SKM-1 treated with dmso at 0.1 percent for 144 hours (cell line): ENCODE results near the gene PAQR8.

Experiments used
- DNase-seq: peaks from one replicate; lab custom pipeline; 2025; ENCODE audit not compliant: unreplicated experiment; lab: John Stamatoyannopoulos, UW

Gene PAQR8

DNA sequence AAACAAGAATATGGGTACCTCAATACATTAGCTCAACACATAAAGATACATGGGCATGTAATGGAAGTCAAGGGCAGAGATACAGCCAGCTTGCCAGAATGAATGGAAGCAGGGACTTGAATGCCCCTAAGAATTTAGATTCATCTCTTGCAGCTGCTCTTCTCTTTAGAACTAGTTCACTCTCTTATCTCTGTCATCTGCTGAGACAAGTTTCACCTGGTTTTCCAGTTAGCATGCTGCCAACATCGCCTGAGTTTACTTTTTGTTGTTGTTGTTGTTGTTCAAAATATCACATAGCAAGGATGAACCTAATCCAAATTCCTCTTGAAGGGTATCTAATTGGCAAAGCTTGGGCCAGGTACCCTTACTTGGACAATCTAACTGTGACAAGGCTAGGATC lies 14.1 kb upstream of the PAQR8 start:
- DNase-seq = no peak

DNA sequence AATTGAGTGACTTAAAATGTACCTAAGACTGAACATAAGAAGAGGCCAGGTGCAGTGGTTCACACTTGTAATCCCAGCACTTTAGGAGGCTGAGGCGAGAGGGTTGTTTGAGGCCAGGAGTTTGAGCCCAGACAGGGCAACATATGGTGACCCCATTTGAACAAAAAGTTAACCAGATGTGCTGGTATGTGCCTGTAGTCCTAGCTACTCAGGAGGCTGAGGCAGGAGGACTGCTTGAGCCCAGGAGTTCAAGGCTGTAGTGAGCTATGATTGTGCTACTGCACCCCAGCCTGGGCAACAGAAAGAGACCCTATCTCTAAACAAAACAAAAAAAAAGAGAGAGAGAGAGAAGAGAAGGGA lies 10.1 kb upstream of the PAQR8 start:
- no peak for DNase-seq

DNA sequence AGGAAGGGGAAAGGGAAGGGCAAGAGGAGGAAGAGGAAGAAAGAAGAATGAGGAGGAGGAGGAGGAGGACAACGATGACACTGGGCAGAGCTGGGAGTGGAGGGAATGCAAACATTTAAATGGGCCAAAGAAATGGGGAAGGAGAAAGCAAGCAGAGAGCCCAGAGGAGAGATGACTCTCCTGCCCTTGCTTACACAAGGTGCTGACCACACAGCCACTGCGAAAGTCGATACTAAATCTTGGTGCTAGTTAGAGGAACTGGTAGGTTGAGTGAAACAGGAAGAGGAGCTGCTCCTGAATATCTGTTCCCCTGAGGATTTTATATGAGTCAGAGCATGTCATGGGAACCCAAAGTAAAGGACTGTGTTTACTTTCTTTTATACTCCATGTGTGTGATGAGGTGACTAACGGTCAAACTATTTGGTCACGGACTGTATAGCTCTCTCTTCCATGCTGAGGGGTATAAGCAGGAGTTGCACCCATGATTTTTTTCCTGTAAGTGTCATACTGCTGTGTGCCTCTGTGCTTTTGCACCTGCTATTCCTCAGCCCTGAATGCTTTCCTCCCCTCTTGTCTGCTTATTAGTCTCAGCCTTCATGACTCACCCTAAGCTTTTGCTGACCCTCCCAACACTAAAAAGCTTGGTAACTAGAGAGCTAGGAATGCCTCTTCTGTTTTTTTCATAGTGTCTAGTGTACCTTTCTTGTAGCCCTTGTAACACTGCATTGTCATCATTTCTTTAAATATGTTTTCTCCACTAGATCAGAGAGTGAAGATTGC lies 9.5 kb upstream of the PAQR8 start:
- peak; percentile 98 for DNase-seq

DNA sequence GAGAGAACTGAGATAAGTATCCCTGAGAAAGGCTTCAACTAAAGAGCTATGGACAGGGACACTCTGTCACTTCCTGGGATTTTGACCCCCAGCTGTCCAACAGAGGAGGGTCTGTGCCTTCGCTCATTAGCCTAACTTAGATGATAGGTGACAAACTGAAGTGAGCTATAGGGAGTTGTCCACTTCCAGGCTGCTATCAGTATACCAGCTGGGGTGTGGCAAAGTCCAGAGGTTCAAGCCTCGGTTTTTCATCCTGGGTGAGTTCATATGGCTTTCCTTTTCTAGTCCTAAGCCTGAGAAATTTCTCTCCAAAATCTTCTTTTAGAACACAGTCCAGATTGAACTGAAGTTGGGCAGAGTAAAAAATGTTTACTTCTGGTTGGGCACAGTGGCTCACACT lies 5.9 kb upstream of the PAQR8 start:
- no peak for DNase-seq

DNA sequence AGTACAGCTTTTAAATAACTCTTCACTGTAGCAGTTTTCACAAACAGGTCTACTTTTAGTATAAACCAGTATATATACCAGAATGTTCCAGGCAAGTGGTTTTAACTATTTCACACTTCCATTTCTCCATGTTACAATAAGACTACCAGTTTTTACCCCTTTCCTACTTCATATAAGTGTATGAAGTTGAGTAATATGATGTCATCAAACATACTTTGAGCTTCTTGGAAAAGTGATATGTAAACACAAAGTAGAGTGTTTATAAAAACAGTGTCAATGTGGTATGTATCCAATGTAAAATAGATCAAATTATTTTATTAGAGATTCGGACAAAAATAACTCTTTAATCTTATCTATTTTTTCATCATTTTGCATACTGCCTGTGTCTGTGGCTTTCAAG lies 2.5 kb upstream of the PAQR8 start:
- DNase-seq = no peak

DNA sequence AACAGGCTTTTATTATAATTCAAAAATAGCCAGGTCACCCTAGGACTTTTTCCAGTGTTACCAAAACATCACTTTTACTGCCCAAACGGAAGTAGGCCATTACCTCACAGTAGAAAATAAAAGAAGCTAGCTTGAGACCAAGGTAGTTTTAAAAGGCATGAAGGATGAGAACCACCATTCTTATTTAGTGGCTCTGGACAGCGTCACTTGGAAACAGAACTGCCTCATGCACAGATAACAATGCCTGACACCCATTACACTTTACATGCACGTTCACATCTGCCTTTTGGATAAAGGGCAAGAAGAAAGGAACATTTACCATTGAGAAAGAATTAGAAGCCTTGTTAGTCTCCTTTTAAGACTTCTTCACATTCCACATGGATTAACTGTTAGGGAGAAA lies 1.9 kb upstream of the PAQR8 start:
- no peak for DNase-seq

DNA sequence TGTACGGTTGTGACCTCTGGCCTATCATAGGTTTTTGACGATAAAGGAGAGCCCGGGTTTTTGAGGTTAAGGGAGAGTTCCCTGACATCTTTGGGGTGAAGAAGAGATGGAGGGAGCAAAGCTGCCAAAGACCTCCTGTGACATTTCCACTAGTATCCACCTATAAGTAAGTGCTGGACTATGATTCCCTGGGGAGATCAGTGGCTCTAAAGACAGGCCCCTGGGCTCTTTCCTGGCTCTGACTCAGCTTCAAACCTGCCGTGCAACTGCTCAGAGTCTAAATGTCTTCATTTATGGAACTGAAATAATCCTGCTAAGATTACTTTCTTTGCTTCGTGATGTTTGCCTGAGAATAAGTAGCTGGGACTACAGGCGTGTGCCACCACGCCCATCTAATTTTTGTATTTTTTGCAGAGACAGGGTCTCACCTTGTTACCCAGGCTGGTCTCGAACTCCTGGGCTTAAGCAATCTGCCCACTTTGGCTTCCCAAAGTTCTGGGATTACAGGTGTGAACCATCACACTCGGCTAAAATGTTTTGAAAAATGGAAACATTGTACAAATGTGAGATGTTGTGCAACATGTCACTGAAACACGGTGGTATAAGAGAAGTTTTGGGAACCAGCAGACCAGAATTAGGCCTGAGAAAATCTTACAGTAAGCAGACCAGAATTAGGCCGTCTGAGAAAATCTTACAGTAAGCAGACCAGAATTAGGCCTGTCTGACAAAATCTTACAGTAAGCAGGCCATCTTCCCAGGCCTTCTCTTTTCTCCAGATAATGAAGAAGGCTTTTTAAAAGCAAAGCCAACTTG lies 1.1 kb upstream of the PAQR8 start:
- DNase-seq = no peak

DNA sequence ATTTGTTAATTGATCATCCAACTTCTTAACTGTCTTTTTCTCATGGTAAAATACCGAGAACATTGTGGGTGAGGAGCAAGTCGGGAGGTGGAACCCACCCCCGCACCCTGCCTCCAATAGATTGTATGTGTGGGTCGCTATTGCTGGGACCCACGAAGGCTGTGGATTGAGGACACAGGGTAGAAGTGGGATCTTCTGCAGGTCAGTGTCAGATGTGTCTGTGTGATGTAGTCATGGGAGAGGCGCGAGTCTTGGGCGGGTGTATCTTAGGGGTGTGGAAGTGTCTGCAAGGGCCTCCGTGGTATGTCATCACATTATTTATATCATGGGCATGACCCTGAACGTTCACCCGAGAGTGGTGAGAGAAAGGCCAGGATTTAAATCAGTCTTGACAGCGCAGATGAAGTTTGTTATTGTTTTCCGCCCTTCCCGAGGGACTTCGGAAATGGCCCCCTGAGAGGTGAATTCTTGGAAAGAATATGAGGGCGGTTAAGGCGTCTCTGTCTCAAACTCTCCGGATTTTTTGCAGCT lies 472 bp upstream of the PAQR8 start:
- no peak for DNase-seq

DNA sequence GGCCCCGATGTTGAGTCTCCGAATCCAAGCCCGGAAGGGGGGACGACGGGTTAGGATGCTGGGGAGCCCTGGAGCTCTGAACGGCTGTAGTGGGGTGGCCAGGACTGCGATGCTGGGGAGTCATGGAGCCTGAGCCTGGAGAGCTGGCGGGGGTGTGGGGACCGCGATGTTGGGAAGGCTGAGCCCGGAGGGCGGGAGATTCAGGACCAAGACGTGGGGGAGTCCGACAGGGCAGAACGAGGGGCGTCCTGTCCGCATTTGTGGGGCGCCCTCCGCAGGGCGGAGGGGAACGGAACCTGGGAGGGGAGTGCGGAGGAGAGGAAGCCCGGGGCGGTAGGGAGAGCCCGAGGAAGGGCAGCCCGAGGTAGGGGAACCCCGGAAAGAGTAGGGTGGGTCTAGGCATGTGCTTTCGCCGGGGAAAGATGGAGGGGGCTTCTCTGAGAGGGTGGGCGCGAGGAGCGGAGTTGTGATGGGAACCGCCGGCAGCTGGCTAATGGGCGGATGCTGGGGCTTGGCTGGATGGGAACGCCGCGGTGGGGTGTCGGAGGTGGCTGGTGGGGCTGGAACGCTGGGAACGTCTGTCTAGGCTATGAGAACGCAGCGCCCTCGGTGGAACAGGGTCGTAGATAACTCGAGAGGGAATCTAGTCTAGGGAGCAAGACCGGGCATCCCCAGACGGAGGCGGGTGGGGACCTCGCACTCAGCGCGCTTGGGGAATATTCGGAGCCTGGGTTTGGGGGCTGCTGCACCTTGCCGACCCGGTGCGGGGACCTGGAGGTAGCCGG lies 684 bp downstream of the PAQR8 start:
- peak; percentile 19 for DNase-seq

DNA sequence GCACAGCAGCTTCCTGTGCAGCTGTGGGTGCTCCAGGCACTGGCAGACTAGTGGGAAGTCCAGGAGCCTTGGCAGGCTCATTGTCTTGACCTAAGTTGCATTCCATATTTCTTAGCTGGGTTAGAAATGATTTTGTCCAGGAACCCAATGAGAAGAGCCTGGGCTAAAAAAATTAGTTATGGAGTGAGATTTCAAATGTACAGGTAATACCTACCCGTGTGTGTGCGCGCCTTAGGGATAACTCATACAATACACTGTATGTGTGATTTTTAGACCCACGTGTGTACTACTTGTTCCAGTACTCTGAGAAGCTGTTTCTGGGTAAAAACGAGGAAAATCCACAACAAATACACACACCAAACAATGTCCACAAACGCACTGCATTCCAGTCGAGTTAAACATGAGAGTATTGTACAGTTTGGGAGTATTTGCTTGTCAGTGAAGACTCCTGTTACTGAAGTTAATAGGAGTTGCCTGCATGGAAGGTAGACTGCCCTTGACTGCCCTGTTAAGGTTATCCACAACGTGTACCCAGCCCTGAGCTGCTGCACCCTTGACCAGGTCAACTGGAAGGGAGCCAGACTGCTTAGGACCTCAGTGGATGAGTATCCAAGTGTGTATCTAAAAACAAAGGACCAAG lies 1.4 kb downstream of the PAQR8 start:
- DNase-seq = no peak

DNA sequence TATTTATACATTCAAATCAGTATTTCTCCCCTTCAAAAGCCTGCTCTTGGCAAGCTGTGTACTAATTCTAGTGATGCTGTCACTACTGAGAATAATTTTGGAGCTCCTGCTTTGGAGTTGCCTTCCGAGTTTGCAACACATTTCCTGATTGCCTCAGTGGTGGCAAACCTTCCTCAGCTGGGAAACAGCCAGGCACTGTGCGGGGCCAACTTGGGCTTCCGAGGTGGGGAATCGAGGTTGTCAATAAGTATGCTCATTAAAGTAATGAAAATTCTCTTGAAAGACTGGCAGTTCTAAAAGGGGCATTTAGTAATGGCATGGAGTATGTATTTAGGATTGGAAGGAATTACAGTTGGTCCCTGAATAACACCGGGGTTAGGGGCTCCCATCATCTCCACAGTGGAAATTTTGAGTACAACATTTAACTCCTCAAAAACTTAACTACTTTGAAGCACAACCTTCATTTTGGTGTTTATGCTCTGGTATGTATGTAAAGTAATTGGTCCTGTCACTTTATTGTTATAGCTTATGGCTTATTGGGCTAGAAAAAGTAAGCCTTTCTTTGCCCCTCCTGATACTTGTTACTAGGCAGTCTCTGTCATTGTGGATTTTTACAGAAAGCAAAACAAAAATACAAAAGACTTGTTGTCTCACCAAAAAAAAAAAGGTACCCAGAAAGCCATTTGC lies 2.7 kb downstream of the PAQR8 start:
- no peak for DNase-seq

DNA sequence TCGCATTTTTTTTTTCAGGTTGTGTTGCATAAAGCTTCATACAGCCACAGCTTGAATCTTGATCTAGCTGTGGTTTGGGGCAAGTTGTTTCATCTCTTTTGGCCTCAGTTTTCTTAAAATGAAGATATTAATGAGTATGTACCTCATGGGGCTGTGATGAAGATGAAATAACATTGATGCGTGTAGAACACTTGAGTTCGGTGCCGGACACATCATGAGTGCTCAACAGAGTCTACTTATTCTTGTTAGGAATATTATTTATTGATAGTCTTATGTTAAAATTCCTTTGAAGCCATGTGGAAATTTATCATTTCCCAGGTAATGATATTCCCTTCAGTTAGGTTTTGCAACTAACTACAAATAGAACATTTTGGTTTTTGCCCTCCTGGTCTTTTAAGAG lies 3.4 kb downstream of the PAQR8 start:
- no peak for DNase-seq

DNA sequence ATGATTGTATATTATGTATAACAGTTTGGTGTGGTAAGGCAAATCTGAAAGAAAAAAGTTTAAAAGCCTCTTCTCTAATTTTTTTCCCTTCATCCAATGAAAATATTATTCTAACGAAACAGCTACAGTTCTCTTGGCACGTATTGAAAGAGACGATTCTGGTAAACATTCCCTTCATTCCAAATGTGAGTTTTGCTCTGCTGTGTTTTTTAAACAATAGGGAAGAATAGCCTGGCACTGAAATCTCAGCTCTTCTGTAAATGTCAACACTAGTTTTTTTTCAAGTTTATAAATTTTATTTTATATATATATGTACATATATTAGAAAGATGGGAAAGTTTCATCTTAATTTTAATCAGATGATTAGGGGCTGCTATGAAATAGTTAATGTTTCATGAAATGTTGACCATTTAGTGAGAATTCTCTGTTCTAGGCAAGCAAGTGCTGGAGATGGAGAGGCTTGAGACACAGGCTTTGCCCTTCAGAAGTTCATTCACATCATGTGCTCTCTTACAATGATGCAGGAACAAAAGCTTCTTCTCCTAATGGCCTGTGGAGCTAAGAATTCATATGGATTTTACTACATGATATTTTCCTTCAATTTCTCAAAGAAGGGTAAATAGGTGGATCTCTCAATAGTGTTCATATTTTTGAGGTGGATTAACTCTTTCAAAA lies 4.1 kb downstream of the PAQR8 start:
- DNase-seq = no peak

DNA sequence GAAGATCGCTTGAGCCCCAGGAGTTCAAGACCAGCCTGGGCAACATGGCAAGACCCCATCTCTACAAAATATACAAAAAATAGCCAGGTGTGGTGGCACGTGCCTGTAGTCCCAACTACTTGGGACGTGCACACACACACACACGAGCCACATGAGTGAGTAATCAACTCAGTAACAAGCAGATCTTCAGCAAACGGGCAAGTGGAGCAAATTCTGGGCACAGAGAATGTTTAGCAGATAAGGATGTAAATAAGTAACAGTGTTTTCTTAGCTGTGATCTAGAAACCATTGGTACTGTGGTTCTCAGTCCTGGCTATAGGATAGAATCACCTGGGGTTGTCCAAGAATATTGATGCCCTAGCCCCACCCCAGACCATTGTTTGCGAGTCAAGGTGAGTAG lies 6.1 kb downstream of the PAQR8 start:
- no peak for DNase-seq

DNA sequence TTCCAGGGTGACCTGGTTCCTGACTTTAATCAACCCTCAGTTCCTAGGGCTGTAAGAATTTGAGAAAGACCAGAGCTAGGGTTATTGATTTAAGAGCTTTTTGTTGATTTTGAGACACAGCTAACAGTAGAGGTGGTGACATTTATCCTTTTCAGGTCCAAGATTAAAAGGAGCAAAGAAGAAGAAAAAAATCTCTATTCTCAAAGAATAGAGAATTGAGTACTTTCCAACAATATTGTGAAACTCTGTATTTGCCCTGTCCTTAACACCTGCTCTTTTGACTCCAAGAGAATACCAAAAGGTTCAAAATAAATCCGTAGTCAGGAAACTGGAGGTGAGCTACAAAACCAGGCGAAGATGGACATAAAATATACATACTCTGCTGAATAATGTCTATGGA lies 7.3 kb downstream of the PAQR8 start:
- no peak for DNase-seq

DNA sequence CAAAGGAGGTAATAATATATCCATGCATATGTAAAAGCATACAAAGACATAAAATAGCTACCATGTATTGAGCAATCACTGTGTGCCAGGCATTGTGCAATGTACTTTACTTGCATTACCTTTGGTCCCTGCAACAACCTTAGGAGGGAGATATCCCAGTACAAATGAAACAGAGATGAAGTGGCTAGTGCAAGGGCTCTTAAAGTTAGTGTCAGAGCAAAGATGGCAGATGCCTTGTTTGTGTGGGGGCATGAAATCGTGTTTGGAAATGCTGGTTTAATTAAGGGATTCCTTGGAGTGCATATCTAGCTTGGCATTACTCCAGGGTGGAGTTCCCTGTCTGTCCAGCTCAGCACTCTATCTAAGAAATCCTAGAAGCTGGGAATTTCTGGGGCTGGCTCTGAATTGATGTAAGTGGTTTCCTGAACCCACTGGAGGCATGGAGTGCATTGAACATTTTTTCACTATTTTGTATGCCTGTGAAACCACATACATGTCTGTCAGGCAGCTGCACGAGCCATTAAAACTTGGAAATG lies 9.8 kb downstream of the PAQR8 start:
- DNase-seq = no peak

DNA sequence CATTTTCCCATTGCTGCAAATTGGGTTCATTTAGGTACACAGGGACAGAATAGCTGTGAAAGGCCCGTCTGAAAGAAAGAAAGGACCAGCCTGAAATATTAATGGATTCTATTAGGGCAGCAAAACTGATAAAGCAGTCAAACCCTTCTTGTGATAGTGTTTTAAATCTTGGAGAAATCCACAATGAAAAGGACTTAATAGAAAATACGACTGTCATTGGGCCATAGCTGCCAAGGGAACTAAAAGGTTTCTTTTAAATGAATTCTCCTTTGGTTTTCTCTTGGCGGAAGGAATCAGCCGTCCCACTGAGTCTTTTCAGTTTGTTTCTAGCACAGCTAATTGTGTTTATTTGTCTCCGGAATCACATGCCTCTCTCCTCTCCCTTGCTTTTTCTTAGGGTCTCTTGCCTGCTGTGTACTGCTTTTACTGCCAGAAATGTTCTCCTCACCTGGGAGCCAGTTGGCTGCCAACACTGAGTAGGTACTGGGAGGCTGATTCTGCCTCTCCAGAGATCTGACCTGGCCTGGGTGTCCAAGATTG lies 11.3 kb downstream of the PAQR8 start:
- DNase-seq = no peak

DNA sequence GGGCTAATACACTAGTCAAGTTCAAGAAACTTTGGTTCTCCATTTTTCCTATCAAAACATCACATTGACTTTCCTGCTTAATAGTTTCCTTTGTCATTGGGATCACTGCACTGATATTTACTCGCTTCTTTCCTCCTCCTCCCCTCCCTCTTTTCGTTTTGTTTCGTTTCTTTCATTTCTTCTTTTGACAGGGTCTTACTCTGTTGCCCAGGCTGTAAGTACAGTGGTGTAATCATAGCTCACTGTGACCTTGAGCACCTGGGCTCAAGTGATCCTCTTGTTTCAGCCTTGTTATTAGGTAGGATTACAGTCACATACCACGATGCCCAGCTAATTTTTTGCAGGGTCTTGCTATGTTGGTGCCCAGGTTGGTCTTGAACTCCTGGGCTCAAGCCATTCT lies 12.3 kb downstream of the PAQR8 start:
- DNase-seq = no peak

DNA sequence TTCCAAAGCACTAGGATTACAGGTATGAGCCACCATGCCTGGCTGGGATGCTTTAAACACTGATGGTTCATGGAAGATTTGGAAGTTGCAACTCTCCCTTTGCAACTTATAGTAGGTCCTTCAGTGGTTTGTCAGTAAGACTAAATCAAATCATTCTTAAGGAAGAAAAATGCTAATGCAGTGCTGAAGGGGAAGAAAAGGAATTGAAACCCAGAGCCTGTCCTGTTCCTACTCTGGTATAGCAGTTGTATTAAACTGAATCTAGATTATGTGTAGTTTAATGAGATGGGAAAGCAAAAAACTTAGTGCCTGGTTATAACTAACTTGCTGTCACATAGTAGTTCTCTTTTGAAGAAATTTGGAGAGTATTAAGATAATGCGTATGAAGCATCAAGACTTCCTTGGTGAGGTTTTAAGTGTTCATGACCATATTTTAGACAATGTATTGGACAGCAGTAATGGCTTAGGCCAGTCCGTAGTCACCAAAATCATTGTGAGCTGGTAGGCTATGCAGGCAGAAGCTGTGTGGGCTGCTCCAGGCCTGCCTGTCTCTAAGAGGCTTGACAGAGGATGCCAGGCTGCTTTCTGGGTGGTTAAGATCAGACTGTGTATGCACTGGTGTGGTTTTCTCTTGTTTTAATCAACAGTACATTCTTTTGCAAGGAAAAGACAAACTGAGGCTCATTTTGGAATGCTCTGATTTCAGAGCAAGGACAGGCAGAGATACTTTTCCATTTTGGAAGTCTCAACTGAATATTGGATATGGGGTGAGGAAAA lies 14.0 kb downstream of the PAQR8 start:
- DNase-seq = no peak
